Lung (tissue), 12 donors: ENCODE measurements around the gene FLYWCH2. TPM values are rescaled to one million over a fixed set of nuclear protein-coding genes. Genes with fewer than 3 reads are reported as not detected.

ENCODE experiments used
- ATAC-seq: fragments of 200-7000 bp; cut with Tn5 transposase; one replicate; pipeline ENCODE4 v1.9.1; 2020; ENCODE audit warnings: moderate number of reproducible peaks; ENCODE audit not compliant: insufficient read depth, low FRiP score
- DNase-seq, 3 donors: peaks; one replicate each; pipeline ENCODE4 v3.0.0-alpha.2; 2013 to 2017
- H3K27ac ChIP-seq, 2 donors: one replicate each; pipeline ENCODE4 v1.5.1; 2013; ENCODE audit warnings: mild to moderate bottlenecking in 2 of 2, moderate library complexity in 2 of 2, control low read depth in 1 of 2, inconsistent platforms in 1 of 2, low read depth in 1 of 2, low read length in 1 of 2
- H3K27me3 ChIP-seq, 3 donors: one replicate each; pipeline ENCODE4 v1.5.1; 2013; ENCODE audit warnings: low read length in 2 of 3; ENCODE audit not compliant: control insufficient read depth in 3 of 3, insufficient read depth in 3 of 3
- H3K36me3 ChIP-seq, 4 donors: one replicate each; pipeline ENCODE4 v1.5.1; 2013; ENCODE audit warnings: low read length in 4 of 4, mild to moderate bottlenecking in 1 of 4, moderate library complexity in 1 of 4; ENCODE audit not compliant: control insufficient read depth in 4 of 4, insufficient read depth in 4 of 4
- H3K4me1 ChIP-seq, 5 donors: one replicate each; pipeline ENCODE4 v1.5.1; 2013; ENCODE audit warnings: low read length in 5 of 5, mild to moderate bottlenecking in 2 of 5, moderate library complexity in 1 of 5; ENCODE audit not compliant: control insufficient read depth in 5 of 5, insufficient read depth in 5 of 5
- H3K4me3 ChIP-seq: one replicate; pipeline ENCODE4 v1.5.1; 2013; ENCODE audit warnings: mild to moderate bottlenecking, control low read depth, moderate library complexity
- H3K9ac ChIP-seq, 2 donors: one replicate each; pipeline ENCODE4 v1.5.1; 2013; ENCODE audit warnings: low read length in 2 of 2, control low read depth in 1 of 2; ENCODE audit not compliant: insufficient read depth in 1 of 2
- H3K9me3 ChIP-seq, 4 donors: one replicate each; pipeline ENCODE4 v1.5.1; 2013; ENCODE audit warnings: low read length in 3 of 4, mild to moderate bottlenecking in 1 of 4, moderate library complexity in 1 of 4; ENCODE audit not compliant: control insufficient read depth in 4 of 4, insufficient read depth in 3 of 4
- WGBS, 2 donors: extraction: QIAGEN DNeasy Blood & Tissue Kit; methylation state at CpG; one replicate each; pipeline ENCODE4 v1.1.7; 2013; 5-methylcytosine and 5-hydroxymethylcytosine counted together
- polyA plus RNA-seq, 2 donors: library from polyadenylated mRNA; stranded (reverse); fragments of 200-250 nt; gene quantifications; one replicate each; pipeline ENCODE4 v1.2.1, GENCODE V29; 2013
- total RNA-seq, 2 donors: library from RNA; depleted of rRNA in 1 of 2; stranded (reverse); fragments of >200 nt in 1 of 2; gene quantifications; one replicate each; pipeline ENCODE4 v1.2.1, GENCODE V29; 2014 to 2021
- TF ChIP-seq, protein P1 (sequence below): IDR thresholded peaks from 2 replicates; pipeline ENCODE4 v1.5.1; 2012; ENCODE audit warnings: mild to moderate bottlenecking; ENCODE audit errors: control extremely low read depth, extremely low read depth
- donor health status: control.
- donor health status: control.
- donor health status: Bipolar disorder and iron deficiency.
- donor health status: healthy.
- donor health status: DM: yes; HTN: yes; CAD: no.

Gene FLYWCH2
- total and polyA plus RNA-seq, 4 donors: 26.7 to 40.6 (median 39.2) TPM

GRCh38 chr16:2913603-2914002 lies 30.6 kb downstream of the FLYWCH2 start:
- ATAC-seq (no peak), DNase-seq (no peak)
- Histone ChIP-seq H3K9me3 (no peaks in the 10 kb centered on the region), H3K4me1 (peaks cover 0 to 11% (median 7%) of the 10 kb centered on the region in 5 donors), H3K9ac (no peak overlapping the region), H3K4me3 (no peak overlapping the region), H3K27ac (no peak overlapping the region), H3K36me3 (peaks cover 0 to 12% (median 7%) of the 10 kb centered on the region in 4 donors), H3K27me3 (no peaks in the 10 kb centered on the region)
- WGBS, 2 donors: 90 to 92% methylated on average over 7 of the region's 7 CpGs
- TF ChIP-seq, protein P1, sequence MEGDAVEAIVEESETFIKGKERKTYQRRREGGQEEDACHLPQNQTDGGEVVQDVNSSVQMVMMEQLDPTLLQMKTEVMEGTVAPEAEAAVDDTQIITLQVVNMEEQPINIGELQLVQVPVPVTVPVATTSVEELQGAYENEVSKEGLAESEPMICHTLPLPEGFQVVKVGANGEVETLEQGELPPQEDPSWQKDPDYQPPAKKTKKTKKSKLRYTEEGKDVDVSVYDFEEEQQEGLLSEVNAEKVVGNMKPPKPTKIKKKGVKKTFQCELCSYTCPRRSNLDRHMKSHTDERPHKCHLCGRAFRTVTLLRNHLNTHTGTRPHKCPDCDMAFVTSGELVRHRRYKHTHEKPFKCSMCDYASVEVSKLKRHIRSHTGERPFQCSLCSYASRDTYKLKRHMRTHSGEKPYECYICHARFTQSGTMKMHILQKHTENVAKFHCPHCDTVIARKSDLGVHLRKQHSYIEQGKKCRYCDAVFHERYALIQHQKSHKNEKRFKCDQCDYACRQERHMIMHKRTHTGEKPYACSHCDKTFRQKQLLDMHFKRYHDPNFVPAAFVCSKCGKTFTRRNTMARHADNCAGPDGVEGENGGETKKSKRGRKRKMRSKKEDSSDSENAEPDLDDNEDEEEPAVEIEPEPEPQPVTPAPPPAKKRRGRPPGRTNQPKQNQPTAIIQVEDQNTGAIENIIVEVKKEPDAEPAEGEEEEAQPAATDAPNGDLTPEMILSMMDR: no peak

GRCh38 chr16:2914233-2914632 lies 31.2 kb downstream of the FLYWCH2 start:
- H3K9ac ChIP-seq: no peak overlapping the region
- 88 to 98% methylated on average over 12 of the region's 12 CpGs for WGBS, 2 donors
- no peak overlapping the region for H3K27ac ChIP-seq
- H3K4me3 ChIP-seq: no peak overlapping the region
- no peak for DNase-seq
- H3K4me1 ChIP-seq: peaks cover 0 to 11% (median 7%) of the 10 kb centered on the region in 5 donors
- peaks cover 0 to 12% (median 7%) of the 10 kb centered on the region in 4 donors for H3K36me3 ChIP-seq
- no peaks in the 10 kb centered on the region for H3K9me3 ChIP-seq
- no peaks in the 10 kb centered on the region for H3K27me3 ChIP-seq
- no peak for ATAC-seq
- TF ChIP-seq, protein P1: no peak

DNA sequence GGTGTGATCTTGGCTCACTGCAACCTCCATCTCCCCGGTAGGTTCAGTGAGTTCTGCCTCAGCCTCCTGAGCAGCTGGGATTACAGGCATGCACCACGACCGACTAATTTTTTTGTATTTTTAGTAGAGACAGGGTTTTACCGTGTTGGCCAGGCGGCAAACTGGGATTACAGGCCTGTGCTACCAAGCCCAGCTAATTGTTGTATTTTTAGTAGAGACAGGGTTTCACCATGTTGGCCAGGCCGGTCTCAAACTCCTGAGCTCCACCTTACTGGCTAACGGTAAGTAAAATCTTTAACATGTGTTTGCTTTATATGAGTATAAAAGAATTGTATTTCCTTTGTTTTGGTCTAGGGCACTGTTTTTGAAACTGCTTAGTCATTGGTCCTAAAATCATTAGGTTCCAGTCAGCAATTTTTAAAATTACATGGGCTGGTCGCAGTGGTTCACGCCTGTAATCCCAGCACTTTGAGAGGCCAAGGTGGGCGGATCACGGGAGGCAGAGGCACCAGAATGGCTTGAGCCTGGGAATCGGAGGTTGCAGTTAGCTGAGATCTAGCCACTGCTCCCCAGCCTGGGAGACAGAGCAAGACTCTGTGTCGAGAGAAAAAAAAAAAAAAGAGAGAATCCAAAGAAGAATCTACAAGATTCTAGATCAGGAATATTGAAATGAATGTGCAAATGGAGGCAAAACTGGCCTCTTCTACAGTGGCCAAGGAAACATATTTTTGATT lies 32.3 kb downstream of the FLYWCH2 start:
- Histone ChIP-seq H3K27ac (no peak overlapping the region), H3K9ac (no peak overlapping the region), H3K4me1 (peaks cover 0 to 14% (median 7%) of the 10 kb centered on the region in 5 donors), H3K27me3 (no peaks in the 10 kb centered on the region), H3K4me3 (no peak overlapping the region), H3K36me3 (peaks cover 0 to 12% (median 7%) of the 10 kb centered on the region in 4 donors), H3K9me3 (no peaks in the 10 kb centered on the region)
- no peak for ATAC-seq
- TF ChIP-seq, protein P1: no peak
- no peak for DNase-seq
- WGBS, 2 donors: 86 to 96% methylated on average over 13 of the region's 13 CpGs
